Panc1 (cell line): Measurements from ENCODE around the gene IRF7. TPM values are rescaled to one million over a fixed set of nuclear protein-coding genes. Genes with fewer than 3 reads are reported as not detected.

Source experiments
- ATAC-seq: fragments of 200-7000 bp; cut with Tn5 transposase; 2 replicates; pipeline ENCODE4 v1.9.1; 2020; ENCODE audit warnings: mild to moderate bottlenecking, moderate library complexity
- BruUV-seq: library from RNA; stranded (reverse); fragments of 400-500 nt; replicated peaks from 2 replicates; lab custom pipeline; 2021; lab: Mats Ljungman, UMichigan
- CTCF ChIA-PET: fragments of 300-600 bp; sonication (Branson Sonifier 250); formaldehyde crosslinking; loops from one replicate; lab custom pipeline; 2022; ENCODE audit warnings: antibody characterized with exemption; lab: Charles Lee
- POLR2A ChIA-PET: fragments of 300-600 bp; sonication (Branson Sonifier 250); formaldehyde crosslinking; loops from one replicate; lab custom pipeline; 2022; ENCODE audit warnings: antibody characterized with exemption; lab: Charles Lee
- DNase-seq: peaks from one replicate; pipeline ENCODE4 v3.0.0-alpha.2; 2010; ENCODE audit warnings: low read depth, low spot score
- H3K27ac ChIP-seq: 2 replicates; pipeline ENCODE4 v1.5.1; 2011; ENCODE audit warnings: mild to moderate bottlenecking, low read length, inconsistent platforms
- H3K27me3 ChIP-seq: fragments of 200-500 bp; sonication (Bioruptor generic); 2 replicates; pipeline ENCODE4 v1.6.0; 2014; ENCODE audit warnings: low read length, inconsistent platforms; ENCODE audit not compliant: control insufficient read depth, insufficient read depth
- H3K36me3 ChIP-seq: fragments of 200-500 bp; sonication (Bioruptor generic); 2 replicates; pipeline ENCODE4 v1.5.1; 2014; ENCODE audit warnings: inconsistent platforms, mild to moderate bottlenecking, low read length, moderate library complexity; ENCODE audit not compliant: control insufficient read depth, insufficient read depth
- H3K4me1 ChIP-seq: 2 replicates; pipeline ENCODE4 v1.5.1; 2011; ENCODE audit warnings: inconsistent platforms, mild to moderate bottlenecking, low read length, moderate library complexity; ENCODE audit not compliant: control insufficient read depth, insufficient read depth
- H3K4me3 ChIP-seq, 2 experiments: 2 replicates each; pipeline ENCODE4 v1.5.1; 2011 to 2012; ENCODE audit warnings: low read depth in 2 of 2, low read length in 2 of 2, mild to moderate bottlenecking in 2 of 2, inconsistent platforms in 1 of 2, moderate library complexity in 1 of 2
- H3K9me3 ChIP-seq: fragments of 200-500 bp; sonication (Bioruptor generic); 2 replicates; pipeline ENCODE4 v1.5.1; 2014; ENCODE audit warnings: low read depth, mild to moderate bottlenecking, inconsistent platforms, low read length, moderate library complexity; ENCODE audit not compliant: control insufficient read depth, insufficient read depth
- CTCF ChIP-seq: fragments of 450-650 bp; IDR thresholded peaks from 2 replicates; pipeline ENCODE4 v1.5.1; 2017; ENCODE audit warnings: mild to moderate bottlenecking
- POLR2AphosphoS5 ChIP-seq: IDR thresholded peaks from 2 replicates; pipeline ENCODE4 v1.6.1; 2012; ENCODE audit warnings: mild to moderate bottlenecking, low read depth, low read length, moderate library complexity
- SIN3A ChIP-seq: IDR thresholded peaks from 2 replicates; pipeline ENCODE4 v1.6.1; 2012; ENCODE audit warnings: low read depth, mild to moderate bottlenecking, low read length, moderate library complexity, borderline replicate concordance; ENCODE audit not compliant: insufficient read depth
- TCF7L2 ChIP-seq: IDR thresholded peaks from 2 replicates; pipeline ENCODE4 v1.6.1; 2011; ENCODE audit warnings: mild to moderate bottlenecking, low read depth, low read length, inconsistent platforms
- in situ Hi-C: cut with HindIII; loops from 2 replicates; pipeline ENCODE4 v1.10.0; 2016; ENCODE audit warnings: low sequenced_read_pairs, low pct_unique_long_range_greater_than_20kb
- intact Hi-C: fragments of 100-400 bp; cut with micrococcal nuclease; formaldehyde crosslinking; loops from one replicate; pipeline ENCODE4 v1.10.0; 2022; ENCODE audit not compliant: unreplicated experiment
- total RNA-seq: library from RNA; stranded (reverse); gene quantifications from one replicate; pipeline ENCODE4 v1.2.1, GENCODE V29; 2021; ENCODE audit not compliant: unreplicated experiment
- TF ChIP-seq, protein P1 (sequence below), 2 experiments: IDR thresholded peaks; 2 replicates each; pipeline ENCODE4 v1.6.1; 2011 to 2012; ENCODE audit warnings: low read depth in 2 of 2, control low read depth in 1 of 2, low read length in 1 of 2, mild to moderate bottlenecking in 1 of 2, moderate library complexity in 1 of 2; ENCODE audit not compliant: insufficient read depth in 1 of 2

The IRF7 gene
- total RNA-seq, 1 experiment from 2014 or later: 23.9 TPM

DNA sequence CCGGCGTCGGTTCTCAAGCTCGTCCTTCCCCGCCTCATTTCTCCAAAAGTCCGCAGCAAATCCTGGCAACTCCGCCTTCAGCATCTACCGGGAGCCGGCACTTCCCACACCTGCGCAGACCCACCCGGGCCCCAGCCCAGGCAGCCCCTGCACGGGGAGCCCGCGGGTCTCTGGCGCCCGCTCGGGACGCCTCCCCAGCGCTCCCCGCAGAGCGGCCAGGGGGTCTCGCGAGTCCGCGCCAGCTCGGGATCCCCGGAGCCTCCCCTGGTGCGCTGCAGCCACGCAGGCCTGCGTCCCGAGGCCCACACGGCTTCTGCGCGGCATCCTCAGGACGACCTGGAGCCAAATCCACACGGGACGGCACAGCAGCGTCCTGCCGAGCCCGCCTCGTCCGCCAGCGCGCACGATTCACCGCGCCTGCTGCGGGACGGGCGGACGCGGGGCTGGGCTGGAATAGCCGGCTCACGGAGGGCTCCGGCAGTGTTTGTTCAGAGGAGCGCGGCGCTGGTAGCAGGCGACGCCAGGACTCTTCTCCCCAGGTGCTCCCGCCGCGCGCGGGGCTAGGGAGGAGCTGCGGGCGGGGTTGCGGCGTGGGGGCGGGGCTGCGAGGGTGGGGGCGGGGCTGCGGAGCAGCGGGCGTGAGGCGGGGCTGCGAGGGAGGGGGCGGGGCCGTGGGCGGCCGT lies 40.3 kb downstream of the IRF7 start:
- Histone ChIP-seq H3K4me1 (peaks cover 38% of the 10 kb centered on the region), H3K36me3 (peaks cover 6% of the 10 kb centered on the region; the same call in 1 of the 2 replicates), H3K27me3 (no peaks in the 10 kb centered on the region), H3K4me3 (peak overlapping the region; percentile 81 to 83), H3K9me3 (no peaks in the 10 kb centered on the region), H3K27ac (peak overlapping the region; percentile 30)
- BruUV-seq: no TSS peak
- no peak for DNase-seq
- no peak for TF ChIP-seq SIN3A
- no peak for TF ChIP-seq TCF7L2
- TF ChIP-seq, protein P1, sequence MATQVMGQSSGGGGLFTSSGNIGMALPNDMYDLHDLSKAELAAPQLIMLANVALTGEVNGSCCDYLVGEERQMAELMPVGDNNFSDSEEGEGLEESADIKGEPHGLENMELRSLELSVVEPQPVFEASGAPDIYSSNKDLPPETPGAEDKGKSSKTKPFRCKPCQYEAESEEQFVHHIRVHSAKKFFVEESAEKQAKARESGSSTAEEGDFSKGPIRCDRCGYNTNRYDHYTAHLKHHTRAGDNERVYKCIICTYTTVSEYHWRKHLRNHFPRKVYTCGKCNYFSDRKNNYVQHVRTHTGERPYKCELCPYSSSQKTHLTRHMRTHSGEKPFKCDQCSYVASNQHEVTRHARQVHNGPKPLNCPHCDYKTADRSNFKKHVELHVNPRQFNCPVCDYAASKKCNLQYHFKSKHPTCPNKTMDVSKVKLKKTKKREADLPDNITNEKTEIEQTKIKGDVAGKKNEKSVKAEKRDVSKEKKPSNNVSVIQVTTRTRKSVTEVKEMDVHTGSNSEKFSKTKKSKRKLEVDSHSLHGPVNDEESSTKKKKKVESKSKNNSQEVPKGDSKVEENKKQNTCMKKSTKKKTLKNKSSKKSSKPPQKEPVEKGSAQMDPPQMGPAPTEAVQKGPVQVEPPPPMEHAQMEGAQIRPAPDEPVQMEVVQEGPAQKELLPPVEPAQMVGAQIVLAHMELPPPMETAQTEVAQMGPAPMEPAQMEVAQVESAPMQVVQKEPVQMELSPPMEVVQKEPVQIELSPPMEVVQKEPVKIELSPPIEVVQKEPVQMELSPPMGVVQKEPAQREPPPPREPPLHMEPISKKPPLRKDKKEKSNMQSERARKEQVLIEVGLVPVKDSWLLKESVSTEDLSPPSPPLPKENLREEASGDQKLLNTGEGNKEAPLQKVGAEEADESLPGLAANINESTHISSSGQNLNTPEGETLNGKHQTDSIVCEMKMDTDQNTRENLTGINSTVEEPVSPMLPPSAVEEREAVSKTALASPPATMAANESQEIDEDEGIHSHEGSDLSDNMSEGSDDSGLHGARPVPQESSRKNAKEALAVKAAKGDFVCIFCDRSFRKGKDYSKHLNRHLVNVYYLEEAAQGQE (IDR thresholded peaks at IDR 0.05; ENCODE audit: insufficient read depth in 1 of 2, low read depth in 2 of 2, low read length in 1 of 2): no peak
- TF ChIP-seq CTCF: no peak
- no peak for TF ChIP-seq POLR2AphosphoS5
- in situ Hi-C loops (no loop called here), intact Hi-C loops (no loop called here)
- ChIA-PET POLR2A (interaction anchor here (0.6 to 1.5 kb wide), 3 partner anchors 14 to 170 kb away, joined by 5 read pairs; no protein-coding TSS in a partner anchor), CTCF (interaction anchor here (0.6 kb wide), 2 partner anchors 21 to 165 kb away, joined by 7 to 10 read pairs; no protein-coding TSS in a partner anchor)
- ATAC-seq: peak; percentile 65

GRCh38 chr11:574632-575312 lies 41.0 kb downstream of the IRF7 start:
- peak overlapping the region; percentile 30 for H3K27ac ChIP-seq
- intact Hi-C loops: no loop called here
- TF ChIP-seq TCF7L2 (no peak), SIN3A (0 out of 2 replicates have a peak, but pooled peaks have one; percentile 12)

More at GRCh38 chr11:574632-575312, 41.0 kb downstream of the IRF7 start:
- POLR2A ChIA-PET: interaction anchor here (1.5 kb wide), 1 partner anchor 14 kb away, joined by 5 read pairs; no protein-coding TSS in a partner anchor
- in situ Hi-C loops: no loop called here
- ATAC-seq (peak; percentile 6), DNase-seq (no peak)
- Histone ChIP-seq H3K27me3 (no peaks in the 10 kb centered on the region), H3K4me3 (peak overlapping the region; percentile 81 to 83), H3K9me3 (no peaks in the 10 kb centered on the region), H3K36me3 (peaks cover 6% of the 10 kb centered on the region; the same call in 1 of the 2 replicates), H3K4me1 (peaks cover 34% of the 10 kb centered on the region)
- CTCF ChIA-PET: no interaction called here
- BruUV-seq: no TSS peak
